ENCODE data around the gene BSDC1.
"Not testable (repeated sequence)": the region's sequence is repeated elsewhere in the genome, so short reads cannot be mapped to it uniquely, and the experiment has no call there.

The BSDC1 gene

GRCh38 chr1:32362474-32363313, 31.5 kb downstream of the BSDC1 start, which contains the start of the genes FAM229A and TSSK3:
TSS of gene FAM229A (minus strand) at chr1:32362485. CDS start at chr1:32362091, 394 bp downstream.
TSS of gene TSSK3 (plus strand) at chr1:32362539. CDS start at chr1:32362702, 163 bp downstream.
- no peaks in the 10 kb centered on the region for H3K9me3 Mint-ChIP-seq
- H3K36me3 Mint-ChIP-seq (ENCODE audit: insufficient read depth), result peaks cover 20% of the 10 kb centered on the region
- H3K27ac Mint-ChIP-seq (ENCODE audit: low read depth), result peak within 1 kb of the TSS; percentile 76
- H3K4me3 Mint-ChIP-seq, result peak within 1 kb of the TSS; percentile 78
- H3K27me3 Mint-ChIP-seq, result peaks cover 10% of the 10 kb centered on the region
- ATAC-seq (replicated peaks; ENCODE audit: extremely low read depth, poor library complexity, severe bottlenecking) (no peak), DNase-seq (ENCODE audit: low spot score in 2 of 2) (no peak)
- H3K4me1 Mint-ChIP-seq, result peaks cover 22% of the 10 kb centered on the region

DNA sequence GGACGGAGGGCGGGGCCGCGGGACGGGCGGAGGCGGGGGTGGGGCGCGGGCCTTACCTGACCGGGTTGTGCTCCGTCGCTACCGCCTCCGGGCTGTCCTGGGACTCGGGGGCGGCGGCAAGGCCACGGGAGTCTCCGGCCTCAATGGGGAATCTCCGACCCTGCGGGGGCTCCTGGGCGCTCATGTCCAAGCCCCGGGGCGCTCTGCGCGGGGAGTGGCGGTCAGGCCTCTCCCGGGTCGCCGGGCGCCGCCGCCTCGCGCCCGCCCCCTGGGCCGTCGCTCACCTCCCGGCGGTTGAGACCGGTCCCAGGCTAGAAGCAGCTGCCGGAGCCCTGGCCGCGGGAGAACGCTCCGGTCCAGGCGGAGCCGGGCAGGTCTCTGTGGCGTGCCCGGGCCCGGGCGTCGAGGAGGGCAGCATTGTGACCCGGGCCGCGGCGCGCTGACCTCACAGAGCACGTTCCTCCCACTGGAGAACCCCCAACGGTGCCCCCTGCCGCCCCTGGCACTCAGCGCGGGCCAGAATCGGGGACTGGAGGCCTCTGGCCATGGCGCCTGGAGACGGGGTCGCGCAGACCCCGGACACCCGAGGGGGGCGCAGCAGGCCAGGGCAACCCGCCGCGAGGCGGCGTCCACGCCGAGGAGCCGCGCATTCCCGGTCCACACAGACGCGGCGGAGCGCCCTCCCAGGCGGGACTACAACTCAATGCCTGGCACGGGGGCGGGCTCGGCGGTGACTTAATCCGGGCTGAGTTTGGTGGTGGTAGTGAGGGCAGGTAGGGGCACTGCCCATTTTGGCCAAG, 32.4 kb downstream of the BSDC1 start:
- H3K36me3 Mint-ChIP-seq (ENCODE audit: insufficient read depth), result peaks cover 15% of the 10 kb centered on the region
- peak overlapping the region; percentile 78 for H3K4me3 Mint-ChIP-seq
- H3K27ac Mint-ChIP-seq (ENCODE audit: low read depth), result no peak overlapping the region
- peaks cover 10% of the 10 kb centered on the region for H3K27me3 Mint-ChIP-seq
- H3K9me3 Mint-ChIP-seq, result no peaks in the 10 kb centered on the region
- no peak for DNase-seq (ENCODE audit: low spot score in 2 of 2)
- peaks cover 22% of the 10 kb centered on the region for H3K4me1 Mint-ChIP-seq
- ATAC-seq (replicated peaks; ENCODE audit: extremely low read depth, poor library complexity, severe bottlenecking), result peak; percentile 35

DNA sequence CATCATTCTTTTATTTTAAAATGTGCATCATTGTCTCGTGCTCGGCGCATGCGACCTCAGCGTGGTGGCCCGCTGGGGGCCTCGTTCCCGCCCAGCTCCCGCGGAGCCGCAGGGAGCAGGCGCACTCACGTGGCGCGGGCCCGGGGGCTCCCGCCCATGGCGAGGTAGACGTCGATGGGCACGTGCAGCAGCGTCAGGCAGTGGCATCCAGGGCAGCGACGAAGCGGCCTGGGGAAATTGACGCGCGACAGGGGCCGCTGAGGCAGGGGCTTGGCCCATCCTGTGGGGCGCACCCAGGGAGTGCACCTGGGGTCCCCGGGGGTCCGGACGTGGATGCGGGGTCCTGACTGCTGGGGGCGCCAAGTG, 33.0 kb downstream of the BSDC1 start:
- Mint-ChIP-seq H3K27ac (ENCODE audit: low read depth) (peak overlapping the region; percentile 73), H3K4me1 (peaks cover 22% of the 10 kb centered on the region), H3K27me3 (peaks cover 10% of the 10 kb centered on the region), H3K36me3 (ENCODE audit: insufficient read depth) (peaks cover 10% of the 10 kb centered on the region), H3K4me3 (peak overlapping the region; percentile 78), H3K9me3 (no peaks in the 10 kb centered on the region)
- no peak for DNase-seq (ENCODE audit: low spot score in 2 of 2)
- no peak for ATAC-seq (replicated peaks; ENCODE audit: extremely low read depth, poor library complexity, severe bottlenecking)

- Mint-ChIP-seq H3K9me3 (no peaks in the 10 kb centered on the region), H3K27ac (ENCODE audit: low read depth) (no peak overlapping the region), H3K27me3 (peaks cover 10% of the 10 kb centered on the region), H3K4me3 (no peak overlapping the region), H3K36me3 (ENCODE audit: insufficient read depth) (peaks cover 8% of the 10 kb centered on the region), H3K4me1 (peaks cover 30% of the 10 kb centered on the region)
- DNase-seq (ENCODE audit: low spot score in 2 of 2) (no peak), ATAC-seq (replicated peaks; ENCODE audit: extremely low read depth, poor library complexity, severe bottlenecking) (no peak)
These were observed 35.8 kb downstream of the BSDC1 start for GRCh38 chr1:32358435-32358834.

- no peak overlapping the region for H3K27ac Mint-ChIP-seq (ENCODE audit: low read depth)
These were observed 36.6 kb downstream of the BSDC1 start for GRCh38 chr1:32357614-32358013.

GRCh38 chr1:32356478-32356877, 37.8 kb downstream of the BSDC1 start:
- DNase-seq (ENCODE audit: low spot score in 2 of 2) (no peak), ATAC-seq (replicated peaks; ENCODE audit: extremely low read depth, poor library complexity, severe bottlenecking) (no peak)
- H3K27me3 Mint-ChIP-seq, result peaks cover 10% of the 10 kb centered on the region
- peaks cover 36% of the 10 kb centered on the region for H3K4me1 Mint-ChIP-seq
- peaks cover 2% of the 10 kb centered on the region for H3K36me3 Mint-ChIP-seq (ENCODE audit: insufficient read depth)
- H3K4me3 Mint-ChIP-seq, result no peak overlapping the region
- H3K27ac Mint-ChIP-seq (ENCODE audit: low read depth), result no peak overlapping the region
- H3K9me3 Mint-ChIP-seq, result no peaks in the 10 kb centered on the region

More at GRCh38 chr1:32357614-32358013, 36.6 kb downstream of the BSDC1 start:
- Mint-ChIP-seq H3K4me3 (no peak overlapping the region), H3K9me3 (no peaks in the 10 kb centered on the region), H3K4me1 (peaks cover 36% of the 10 kb centered on the region), H3K27me3 (peaks cover 10% of the 10 kb centered on the region), H3K36me3 (ENCODE audit: insufficient read depth) (peaks cover 4% of the 10 kb centered on the region)
- no peak for ATAC-seq (replicated peaks; ENCODE audit: extremely low read depth, poor library complexity, severe bottlenecking)
- DNase-seq (ENCODE audit: low spot score in 2 of 2), result no peak

GRCh38 chr1:32355778-32356177, 38.5 kb downstream of the BSDC1 start:
- H3K27ac Mint-ChIP-seq (ENCODE audit: low read depth); ATAC-seq (replicated peaks; ENCODE audit: extremely low read depth, poor library complexity, severe bottlenecking); H3K9me3 Mint-ChIP-seq; H3K36me3 Mint-ChIP-seq (ENCODE audit: insufficient read depth); H3K27me3 Mint-ChIP-seq; H3K4me3 Mint-ChIP-seq; DNase-seq (ENCODE audit: low spot score in 2 of 2): not testable (repeated sequence)
- H3K4me1 Mint-ChIP-seq, result peaks cover 37% of the 10 kb centered on the region

DNA sequence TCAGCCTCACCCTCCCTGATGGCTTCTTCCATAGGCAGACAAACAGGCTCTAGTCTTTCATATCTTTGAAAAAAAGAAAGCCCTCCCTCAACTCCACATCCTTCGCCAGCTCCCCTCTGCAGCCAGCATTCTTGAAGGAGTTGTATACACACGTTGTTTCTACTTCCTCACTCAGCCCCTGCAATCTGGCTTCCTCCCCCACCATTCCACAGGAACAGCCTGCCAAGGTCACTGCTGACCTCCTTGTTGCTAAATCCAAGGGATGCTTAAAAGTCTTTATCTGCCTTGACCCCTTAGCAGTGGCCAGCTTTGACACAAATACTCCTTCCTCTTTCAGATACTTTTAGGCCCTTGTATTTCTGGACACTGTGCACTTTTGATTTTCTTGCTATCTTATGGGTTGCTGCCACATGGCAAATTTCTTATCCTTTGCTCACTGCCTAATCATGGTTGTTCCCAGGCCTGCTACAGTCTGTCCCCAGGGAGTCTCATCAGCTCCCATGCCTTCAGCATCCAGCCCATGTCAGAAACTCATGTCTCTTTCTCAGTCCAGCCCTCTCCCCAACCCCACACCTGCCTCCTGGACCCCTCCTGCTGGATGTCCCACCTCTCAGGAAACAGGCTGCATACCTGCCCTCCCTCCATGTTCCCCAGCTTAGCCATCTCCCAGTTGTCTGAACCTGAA, 40.2 kb downstream of the BSDC1 start:
- no peak for ATAC-seq (replicated peaks; ENCODE audit: extremely low read depth, poor library complexity, severe bottlenecking)
- Mint-ChIP-seq H3K4me1 (peaks cover 37% of the 10 kb centered on the region), H3K27ac (ENCODE audit: low read depth) (peak overlapping the region; percentile 26), H3K9me3 (no peaks in the 10 kb centered on the region), H3K27me3 (no peaks in the 10 kb centered on the region), H3K4me3 (peak overlapping the region; percentile 70), H3K36me3 (ENCODE audit: insufficient read depth) (peaks cover 2% of the 10 kb centered on the region)
- DNase-seq (ENCODE audit: low spot score in 2 of 2), result no peak

GRCh38 chr1:32353431-32353830, 40.8 kb downstream of the BSDC1 start:
- peak overlapping the region; percentile 70 for H3K4me3 Mint-ChIP-seq

DNA sequence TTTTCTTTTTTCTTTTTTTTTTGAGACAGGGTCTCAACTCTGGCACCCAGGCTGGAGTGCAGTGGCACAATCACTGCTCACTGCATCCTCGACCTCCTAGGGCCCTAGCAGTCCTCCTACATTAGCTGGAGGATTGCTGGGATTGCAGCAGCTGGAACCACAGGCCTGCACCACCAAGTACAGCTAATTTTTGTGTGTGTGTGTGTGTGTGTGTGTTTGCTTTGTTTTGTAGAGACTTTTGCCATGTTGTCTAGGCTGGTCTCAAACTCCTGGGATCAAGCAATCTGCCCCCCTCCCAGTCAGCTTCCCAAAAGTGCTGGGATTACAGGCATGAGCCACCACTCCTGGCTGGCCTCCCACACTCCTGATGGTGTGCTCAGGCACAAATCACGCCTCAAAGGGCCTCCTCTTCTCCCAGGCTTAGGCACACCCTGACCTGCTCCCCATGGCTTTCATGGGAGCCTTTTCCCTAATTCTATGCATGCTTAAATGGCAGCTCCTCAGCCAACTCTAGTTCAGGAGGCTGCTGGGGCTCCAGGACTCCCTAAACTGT, 41.3 kb downstream of the BSDC1 start:
- ATAC-seq (replicated peaks; ENCODE audit: extremely low read depth, poor library complexity, severe bottlenecking) (no peak), DNase-seq (ENCODE audit: low spot score in 2 of 2) (no peak)
- no peaks in the 10 kb centered on the region for H3K27me3 Mint-ChIP-seq
- H3K36me3 Mint-ChIP-seq (ENCODE audit: insufficient read depth), result peaks cover 2% of the 10 kb centered on the region
- peak overlapping the region; percentile 70 for H3K4me3 Mint-ChIP-seq
- H3K27ac Mint-ChIP-seq (ENCODE audit: low read depth), result peak overlapping the region; percentile 56
- no peaks in the 10 kb centered on the region for H3K9me3 Mint-ChIP-seq
- H3K4me1 Mint-ChIP-seq, result peaks cover 42% of the 10 kb centered on the region

More at GRCh38 chr1:32353431-32353830, 40.8 kb downstream of the BSDC1 start:
- H3K9me3 Mint-ChIP-seq, result no peaks in the 10 kb centered on the region
- no peak for DNase-seq (ENCODE audit: low spot score in 2 of 2)
- peak overlapping the region; percentile 56 for H3K27ac Mint-ChIP-seq (ENCODE audit: low read depth)
- no peak for ATAC-seq (replicated peaks; ENCODE audit: extremely low read depth, poor library complexity, severe bottlenecking)
- peaks cover 42% of the 10 kb centered on the region for H3K4me1 Mint-ChIP-seq
- H3K27me3 Mint-ChIP-seq, result no peaks in the 10 kb centered on the region
- peaks cover 2% of the 10 kb centered on the region for H3K36me3 Mint-ChIP-seq (ENCODE audit: insufficient read depth)

- peaks cover 42% of the 10 kb centered on the region for H3K4me1 Mint-ChIP-seq
- H3K27ac Mint-ChIP-seq (ENCODE audit: low read depth), result peak overlapping the region; percentile 56
- no peaks in the 10 kb centered on the region for H3K27me3 Mint-ChIP-seq
- no peaks in the 10 kb centered on the region for H3K9me3 Mint-ChIP-seq
- H3K4me3 Mint-ChIP-seq, result peak overlapping the region; percentile 70
- H3K36me3 Mint-ChIP-seq (ENCODE audit: insufficient read depth), result peaks cover 2% of the 10 kb centered on the region
- ATAC-seq (replicated peaks; ENCODE audit: extremely low read depth, poor library complexity, severe bottlenecking) (no peak), DNase-seq (ENCODE audit: low spot score in 2 of 2) (no peak)
These were observed 41.9 kb downstream of the BSDC1 start for GRCh38 chr1:32352239-32352745.
